Activated naive CD8-positive, alpha-beta T cell treated with anti-CD3 and anti-CD28 coated beads, Interleukin-2, amount 50 U/mL, for 24 hours (primary cell): ENCODE measurements around the gene TUBG1.
A peak's percentile ranks its signal among the peaks of the same experiment; 100 is the strongest.
"Not testable (repeated sequence)": the region's sequence is repeated elsewhere in the genome, so short reads cannot be mapped to it uniquely, and the experiment has no call there.

ENCODE experiments used
- ATAC-seq: fragments of 150-1000 bp; cut with Tn5 transposase; one replicate; pipeline ENCODE4 v1.10.0; 2021
- DNase-seq: peaks from one replicate; pipeline ENCODE4 v3.0.0; 2021
- H3K27ac Mint-ChIP-seq: one replicate; pipeline ENCODE4 v1.8.0; 2021; ENCODE audit warnings: mild to moderate bottlenecking, mixed read lengths
- H3K27me3 Mint-ChIP-seq: one replicate; pipeline ENCODE4 v1.8.0; 2021; ENCODE audit warnings: mixed read lengths
- H3K36me3 Mint-ChIP-seq: one replicate; pipeline ENCODE4 v1.8.0; 2021; ENCODE audit warnings: low read depth, mixed read lengths
- H3K4me1 Mint-ChIP-seq: one replicate; pipeline ENCODE4 v1.8.0; 2021; ENCODE audit warnings: mixed read lengths
- H3K4me3 Mint-ChIP-seq: one replicate; pipeline ENCODE4 v1.8.0; 2021; ENCODE audit warnings: mild to moderate bottlenecking, moderate library complexity, mixed read lengths
- H3K9me3 Mint-ChIP-seq: one replicate; pipeline ENCODE4 v1.8.0; 2021; ENCODE audit warnings: mixed read lengths

Gene TUBG1

GRCh38 chr17:42627032-42627764 lies 17.7 kb downstream of the TUBG1 start:
- H3K27ac Mint-ChIP-seq, H3K27me3 Mint-ChIP-seq, H3K4me1 Mint-ChIP-seq, H3K9me3 Mint-ChIP-seq, H3K36me3 Mint-ChIP-seq, H3K4me3 Mint-ChIP-seq, ATAC-seq, DNase-seq: not testable (repeated sequence)

DNA sequence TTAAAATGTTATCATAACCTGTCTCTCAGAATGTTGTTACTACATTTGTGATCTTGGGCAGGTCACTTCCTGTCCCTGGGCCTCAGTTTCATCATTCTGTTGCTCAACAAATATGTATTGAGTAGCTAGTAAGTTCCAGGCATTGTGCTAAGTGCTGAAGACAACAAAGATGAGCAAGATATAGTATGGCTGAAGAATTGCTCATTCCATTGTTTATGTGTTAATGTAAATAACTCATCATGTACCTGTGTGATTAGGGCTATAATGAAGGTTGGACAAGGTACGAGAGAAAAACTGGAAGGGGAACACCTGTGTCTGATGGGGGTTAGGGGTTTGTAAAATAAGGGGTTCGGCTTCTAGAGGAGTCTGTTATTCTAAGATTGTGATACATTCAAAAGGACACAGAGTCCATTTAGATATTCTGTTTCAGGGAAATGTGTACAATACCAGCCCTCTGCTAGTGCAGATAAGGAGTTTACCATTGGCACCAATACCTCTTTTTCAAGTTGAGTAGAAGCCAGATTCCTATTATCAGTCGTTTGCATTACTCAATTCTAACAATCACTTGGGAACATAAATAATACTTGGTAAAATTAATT lies 20.0 kb downstream of the TUBG1 start:
- Mint-ChIP-seq H3K27me3 (no peaks in the 10 kb centered on the region), H3K4me3 (no peak overlapping the region), H3K27ac (no peak overlapping the region), H3K4me1 (no peaks in the 10 kb centered on the region), H3K36me3 (no peaks in the 10 kb centered on the region), H3K9me3 (no peaks in the 10 kb centered on the region)
- DNase-seq (no peak), ATAC-seq (no peak)

DNA sequence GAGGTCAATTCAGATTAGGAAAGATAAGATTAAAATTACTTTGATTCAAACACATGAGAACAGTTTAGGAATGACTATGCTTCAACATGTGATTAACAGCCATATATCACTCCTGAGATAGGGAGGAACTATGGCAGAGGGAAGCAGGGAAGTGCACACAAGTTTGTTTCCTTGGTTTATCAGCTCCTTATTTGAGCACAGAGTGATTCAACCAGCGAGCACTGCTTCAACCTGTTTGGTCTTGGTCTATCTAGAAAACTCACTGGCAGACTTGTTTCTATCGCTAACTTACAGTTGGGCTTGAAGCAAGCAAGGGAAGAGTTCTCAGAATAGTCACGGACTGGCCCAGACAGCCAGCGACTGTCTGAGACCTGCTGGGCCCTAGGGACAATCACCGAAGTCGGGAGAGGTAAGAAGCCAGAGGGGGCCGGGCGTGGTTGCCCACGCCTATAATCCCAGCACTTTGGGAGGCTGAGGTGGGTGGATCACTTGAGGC lies 23.5 kb downstream of the TUBG1 start:
- Mint-ChIP-seq H3K4me3 (no peak overlapping the region), H3K9me3 (no peaks in the 10 kb centered on the region), H3K27me3 (no peaks in the 10 kb centered on the region), H3K27ac (no peak overlapping the region), H3K4me1 (no peaks in the 10 kb centered on the region), H3K36me3 (no peaks in the 10 kb centered on the region)
- DNase-seq (no peak), ATAC-seq (no peak)

DNA sequence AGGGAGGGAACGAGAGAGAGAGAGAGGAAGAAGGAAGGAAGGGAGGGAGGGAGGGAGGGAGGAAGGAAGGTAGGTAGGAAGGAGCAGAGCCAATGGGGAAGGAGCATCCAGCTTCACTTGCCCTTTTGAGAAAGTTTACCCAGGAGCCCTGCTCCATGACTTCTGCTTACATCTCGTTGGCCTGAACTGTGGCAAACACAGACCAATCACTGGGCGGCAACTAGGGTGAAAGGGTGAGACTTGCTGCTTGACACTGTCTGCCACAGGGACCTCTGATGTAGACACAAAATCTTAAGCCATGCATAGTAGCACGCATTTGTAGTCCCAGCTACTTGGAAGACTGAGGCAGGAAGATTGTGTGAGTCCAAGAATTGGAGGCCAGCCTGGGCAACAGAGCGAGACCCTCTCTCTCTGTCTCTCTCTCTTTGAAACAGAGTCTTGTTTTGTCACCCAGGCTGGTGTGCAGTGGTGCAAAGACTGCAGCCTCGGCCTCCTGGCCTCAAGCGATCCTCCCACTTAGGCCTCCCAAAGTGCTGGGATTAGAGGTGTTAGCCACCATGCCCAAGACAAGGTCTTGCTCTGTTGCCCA lies 30.1 kb downstream of the TUBG1 start:
- H3K4me1 Mint-ChIP-seq, result no peaks in the 10 kb centered on the region
- H3K9me3 Mint-ChIP-seq, result no peaks in the 10 kb centered on the region
- H3K4me3 Mint-ChIP-seq, result no peak overlapping the region
- peaks cover 15% of the 10 kb centered on the region for H3K27me3 Mint-ChIP-seq
- H3K27ac Mint-ChIP-seq, result no peak overlapping the region
- ATAC-seq (no peak), DNase-seq (no peak)
- no peaks in the 10 kb centered on the region for H3K36me3 Mint-ChIP-seq

GRCh38 chr17:42640121-42640520 lies 30.6 kb downstream of the TUBG1 start:
- H3K27ac Mint-ChIP-seq, result no peak overlapping the region
- no peaks in the 10 kb centered on the region for H3K4me1 Mint-ChIP-seq
- no peak for ATAC-seq
- peaks cover 15% of the 10 kb centered on the region for H3K27me3 Mint-ChIP-seq
- no peak for DNase-seq
- no peak overlapping the region for H3K4me3 Mint-ChIP-seq
- H3K36me3 Mint-ChIP-seq, result no peaks in the 10 kb centered on the region
- H3K9me3 Mint-ChIP-seq, result no peaks in the 10 kb centered on the region

GRCh38 chr17:42642336-42642735 lies 32.9 kb downstream of the TUBG1 start:
- H3K36me3 Mint-ChIP-seq, result no peaks in the 10 kb centered on the region
- peak overlapping the region; percentile 47 for H3K27ac Mint-ChIP-seq
- ATAC-seq, result no peak
- no peaks in the 10 kb centered on the region for H3K9me3 Mint-ChIP-seq
- no peak for DNase-seq
- no peaks in the 10 kb centered on the region for H3K4me1 Mint-ChIP-seq
- no peak overlapping the region for H3K4me3 Mint-ChIP-seq
- peaks cover 19% of the 10 kb centered on the region for H3K27me3 Mint-ChIP-seq

DNA sequence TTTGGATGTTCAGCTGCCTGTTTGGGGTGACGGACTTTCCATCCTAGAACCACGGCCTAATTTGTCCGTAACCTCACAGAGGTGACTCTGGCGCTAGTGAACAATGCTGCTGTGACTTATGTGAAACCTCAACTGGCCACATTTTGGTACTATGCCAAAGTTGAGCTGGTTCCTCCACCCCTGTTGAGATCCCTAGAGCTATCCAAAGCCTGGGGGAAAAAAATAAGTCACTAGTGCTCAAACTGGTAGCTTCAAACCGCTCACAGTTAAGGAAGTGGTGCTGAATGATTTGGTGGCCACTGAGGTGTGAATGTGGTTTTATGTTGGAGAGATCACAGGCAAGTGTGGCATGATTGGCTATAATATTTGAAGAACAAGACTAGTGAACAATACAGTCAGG lies 38.3 kb downstream of the TUBG1 start:
- no peak for ATAC-seq
- Mint-ChIP-seq H3K36me3 (no peaks in the 10 kb centered on the region), H3K4me1 (peaks cover 5% of the 10 kb centered on the region)

GRCh38 chr17:42651392-42651791 lies 41.9 kb downstream of the TUBG1 start:
- no peak overlapping the region for H3K4me3 Mint-ChIP-seq
- H3K27me3 Mint-ChIP-seq, result peaks cover 27% of the 10 kb centered on the region
- peaks cover 19% of the 10 kb centered on the region for H3K4me1 Mint-ChIP-seq
- H3K9me3 Mint-ChIP-seq, result peaks cover 3% of the 10 kb centered on the region
- H3K36me3 Mint-ChIP-seq, result no peaks in the 10 kb centered on the region
- ATAC-seq, result no peak
- H3K27ac Mint-ChIP-seq, result no peak overlapping the region
- no peak for DNase-seq

More for the DNA sequence above, 38.3 kb downstream of the TUBG1 start:
- Mint-ChIP-seq H3K4me3 (no peak overlapping the region), H3K9me3 (no peaks in the 10 kb centered on the region), H3K27me3 (peaks cover 15% of the 10 kb centered on the region), H3K27ac (no peak overlapping the region)
- no peak for DNase-seq

DNA sequence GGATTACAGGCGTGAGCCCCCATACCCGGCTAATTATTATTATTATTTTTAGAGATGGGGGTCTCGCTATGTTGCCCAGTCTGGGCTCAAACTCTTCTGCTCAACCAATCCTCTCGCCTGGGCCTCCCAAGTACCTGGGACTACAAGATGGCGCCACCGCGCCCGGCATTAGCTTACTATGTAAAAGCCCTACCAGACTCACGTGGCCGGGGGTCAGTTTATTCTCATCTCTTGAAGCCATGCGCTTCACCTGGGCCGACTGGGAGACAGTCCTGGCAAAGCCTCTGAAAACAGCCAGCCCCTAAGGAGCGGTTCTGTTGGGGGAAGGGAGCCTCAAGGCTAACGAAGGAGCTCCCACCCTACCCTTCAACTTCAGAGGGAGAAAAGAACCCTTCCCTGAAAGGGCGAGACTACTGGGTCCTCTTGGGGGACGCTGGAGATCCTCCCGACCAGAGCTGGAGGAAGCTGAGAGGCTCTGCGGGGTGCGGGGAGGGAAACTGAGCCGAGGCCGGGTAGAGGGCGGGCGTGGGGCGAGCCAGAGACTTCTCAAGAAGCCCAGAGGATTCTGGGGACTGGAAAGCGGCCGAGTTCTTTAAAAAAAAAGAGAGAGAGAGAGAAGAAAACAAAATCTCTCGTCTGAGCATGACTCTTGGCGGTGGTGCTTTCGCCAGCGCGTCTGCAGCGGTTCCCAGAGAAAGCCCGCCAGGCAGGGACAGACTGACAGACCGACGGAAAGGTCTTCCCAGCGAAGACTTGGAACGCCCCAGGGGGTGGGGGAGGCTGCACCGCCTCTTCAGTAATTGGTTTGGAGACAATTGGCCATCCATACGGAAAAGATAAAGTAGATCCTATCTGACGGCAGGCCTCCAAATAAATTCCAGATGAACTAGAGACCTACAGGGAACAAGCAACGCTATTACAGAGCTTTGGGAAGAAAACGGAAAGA lies 44.0 kb downstream of the TUBG1 start:
- H3K27me3 Mint-ChIP-seq, result peaks cover 23% of the 10 kb centered on the region
- peaks cover 3% of the 10 kb centered on the region for H3K36me3 Mint-ChIP-seq
- H3K9me3 Mint-ChIP-seq, result peaks cover 9% of the 10 kb centered on the region
- no peak overlapping the region for H3K4me3 Mint-ChIP-seq
- no peak for ATAC-seq
- H3K4me1 Mint-ChIP-seq, result peaks cover 19% of the 10 kb centered on the region
- no peak for DNase-seq
- H3K27ac Mint-ChIP-seq, result no peak overlapping the region

- Mint-ChIP-seq H3K36me3 (peaks cover 5% of the 10 kb centered on the region), H3K27ac (peak overlapping the region; percentile 63), H3K27me3 (peaks cover 23% of the 10 kb centered on the region), H3K4me1 (peaks cover 30% of the 10 kb centered on the region), H3K9me3 (peaks cover 9% of the 10 kb centered on the region), H3K4me3 (no peak overlapping the region)
- DNase-seq (no peak), ATAC-seq (no peak)
Measured at GRCh38 chr17:42655528-42655927, 46.0 kb downstream of the TUBG1 start.

- Mint-ChIP-seq H3K4me3 (peak overlapping the region; percentile 87), H3K27ac (peak overlapping the region; percentile 77), H3K4me1 (peaks cover 30% of the 10 kb centered on the region), H3K9me3 (peaks cover 9% of the 10 kb centered on the region), H3K36me3 (peaks cover 5% of the 10 kb centered on the region), H3K27me3 (peaks cover 17% of the 10 kb centered on the region)
- DNase-seq (no peak), ATAC-seq (no peak)
Measured at GRCh38 chr17:42657824-42658588, 48.5 kb downstream of the TUBG1 start.

GRCh38 chr17:42659079-42659931 lies 49.8 kb downstream of the TUBG1 start, which contains the start of gene TUBG2:
Gene TUBG2 (plus strand): TSS chr17:42659284. CDS start chr17:42659504, 220 bp downstream.
- Mint-ChIP-seq H3K27ac (peak within 1 kb of the TSS; percentile 89), H3K4me1 (peaks cover 26% of the 10 kb centered on the region), H3K4me3 (peak within 1 kb of the TSS; percentile 87), H3K36me3 (peaks cover 5% of the 10 kb centered on the region), H3K9me3 (peaks cover 9% of the 10 kb centered on the region), H3K27me3 (peaks cover 8% of the 10 kb centered on the region)
- ATAC-seq (peak; percentile 73), DNase-seq (peak; percentile 84)

DNA sequence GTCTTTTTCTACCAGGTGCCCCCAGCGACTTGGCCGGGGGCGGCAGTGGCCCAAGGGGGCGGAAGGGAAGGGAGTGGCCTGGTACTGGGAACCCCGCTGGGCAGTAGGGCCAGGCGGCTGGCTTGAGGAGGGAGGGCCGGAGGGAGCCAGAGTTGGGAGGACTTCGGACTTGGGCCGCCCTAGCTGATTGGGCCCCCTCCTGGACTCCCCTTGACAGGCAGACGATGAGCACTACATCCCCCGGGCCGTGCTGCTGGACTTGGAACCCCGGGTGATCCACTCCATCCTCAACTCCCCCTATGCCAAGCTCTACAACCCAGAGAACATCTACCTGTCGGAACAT lies 50.4 kb downstream of the TUBG1 start:
- not testable (repeated sequence) for H3K27ac Mint-ChIP-seq, H3K9me3 Mint-ChIP-seq, H3K36me3 Mint-ChIP-seq, H3K27me3 Mint-ChIP-seq, ATAC-seq, DNase-seq
- Mint-ChIP-seq H3K4me3 (peak overlapping the region; percentile 87), H3K4me1 (peaks cover 26% of the 10 kb centered on the region)
